HEK293 (cell line): Measurements from ENCODE around the gene CLDN14.

Experiments used
- AEBP2 ChIP-seq: fragments of 450-650 bp; formaldehyde crosslinking; IDR thresholded peaks from 2 replicates; pipeline ENCODE4 v1.5.1; 2016; ENCODE audit warnings: missing biosample characterization, missing genetic modification characterization, borderline replicate concordance
- ATF2 ChIP-seq: fragments of 450-650 bp; formaldehyde crosslinking; IDR thresholded peaks from 2 replicates; pipeline ENCODE4 v1.5.1; 2016; ENCODE audit warnings: missing biosample characterization, missing genetic modification characterization, low read depth
- BCL11B ChIP-seq: fragments of 450-650 bp; formaldehyde crosslinking; IDR thresholded peaks from 2 replicates; pipeline ENCODE4 v1.5.1; 2016; ENCODE audit warnings: low read depth, missing biosample characterization, missing genetic modification characterization
- ELK4 ChIP-seq: IDR thresholded peaks from 2 replicates; pipeline ENCODE4 v1.6.1; 2011; ENCODE audit warnings: mild to moderate bottlenecking, low read depth, low read length, borderline replicate concordance
- KLF7 ChIP-seq: fragments of 450-650 bp; formaldehyde crosslinking; IDR thresholded peaks from 2 replicates; pipeline ENCODE4 v1.5.1; 2016; ENCODE audit warnings: missing biosample characterization, missing genetic modification characterization, borderline replicate concordance
- KLF8 ChIP-seq: fragments of 450-650 bp; formaldehyde crosslinking; IDR thresholded peaks from 2 replicates; pipeline ENCODE4 v1.5.1; 2016; ENCODE audit warnings: missing biosample characterization, missing genetic modification characterization
- RBAK ChIP-seq: fragments of 450-650 bp; formaldehyde crosslinking; IDR thresholded peaks from 2 replicates; pipeline ENCODE4 v1.5.1; 2016; ENCODE audit warnings: missing biosample characterization, missing genetic modification characterization
- WT1 ChIP-seq: fragments of 450-650 bp; formaldehyde crosslinking; IDR thresholded peaks from 2 replicates; pipeline ENCODE4 v1.5.1; 2016; ENCODE audit warnings: missing biosample characterization, missing genetic modification characterization
- ZBTB44 ChIP-seq: fragments of 450-650 bp; IDR thresholded peaks from 2 replicates; pipeline ENCODE4 v1.5.1; 2018; ENCODE audit warnings: missing biosample characterization, mild to moderate bottlenecking, missing genetic modification characterization
- ZFHX2 ChIP-seq: fragments of 450-650 bp; formaldehyde crosslinking; conservative IDR thresholded peaks from 2 replicates; pipeline ENCODE4 v1.5.1; 2016; ENCODE audit warnings: missing biosample characterization, missing genetic modification characterization
- ZNF138 ChIP-seq: fragments of 450-650 bp; formaldehyde crosslinking; IDR thresholded peaks from 2 replicates; pipeline ENCODE4 v1.5.1; 2016; ENCODE audit warnings: missing biosample characterization, missing genetic modification characterization, borderline replicate concordance
- ZNF174 ChIP-seq: fragments of 450-650 bp; formaldehyde crosslinking; IDR thresholded peaks from 2 replicates; pipeline ENCODE4 v1.5.0; 2017; ENCODE audit warnings: missing biosample characterization, mild to moderate bottlenecking, missing genetic modification characterization
- ZNF248 ChIP-seq: fragments of 450-650 bp; formaldehyde crosslinking; IDR thresholded peaks from 2 replicates; pipeline ENCODE4 v1.5.1; 2017; ENCODE audit warnings: missing biosample characterization, missing genetic modification characterization
- ZNF324 ChIP-seq: fragments of 450-650 bp; formaldehyde crosslinking; IDR thresholded peaks from 2 replicates; pipeline ENCODE4 v1.5.1; 2016; ENCODE audit warnings: missing biosample characterization, missing genetic modification characterization
- ZNF341 ChIP-seq: fragments of 450-650 bp; formaldehyde crosslinking; IDR thresholded peaks from 2 replicates; pipeline ENCODE4; 2016; ENCODE audit warnings: low read depth, missing biosample characterization, missing genetic modification characterization
- ZNF416 ChIP-seq: fragments of 450-650 bp; formaldehyde crosslinking; IDR thresholded peaks from 2 replicates; pipeline ENCODE4 v1.5.1; 2016; ENCODE audit warnings: missing biosample characterization, missing genetic modification characterization
- ZNF449 ChIP-seq: fragments of 450-650 bp; formaldehyde crosslinking; IDR thresholded peaks from 2 replicates; pipeline ENCODE4 v1.5.1; 2017; ENCODE audit warnings: missing biosample characterization, mild to moderate bottlenecking, missing genetic modification characterization, moderate library complexity
- ZNF518A ChIP-seq: fragments of 450-650 bp; formaldehyde crosslinking; conservative IDR thresholded peaks from 2 replicates; pipeline ENCODE4 v1.5.1; 2016; ENCODE audit warnings: low read depth, missing biosample characterization, missing genetic modification characterization
- ZNF561 ChIP-seq: fragments of 450-650 bp; IDR thresholded peaks from 2 replicates; pipeline ENCODE4 v1.5.1; 2018; ENCODE audit warnings: missing biosample characterization, missing genetic modification characterization, borderline replicate concordance
- ZNF580 ChIP-seq: fragments of 450-650 bp; formaldehyde crosslinking; IDR thresholded peaks from 2 replicates; pipeline ENCODE4 v1.5.1; 2016; ENCODE audit warnings: missing biosample characterization, missing genetic modification characterization
- ZNF645 ChIP-seq: fragments of 450-650 bp; formaldehyde crosslinking; IDR thresholded peaks from 2 replicates; pipeline ENCODE4; 2016; ENCODE audit warnings: missing biosample characterization, missing genetic modification characterization
- ZNF792 ChIP-seq: fragments of 450-650 bp; formaldehyde crosslinking; IDR thresholded peaks from 2 replicates; pipeline ENCODE4 v1.5.1; 2016; ENCODE audit warnings: missing biosample characterization, missing genetic modification characterization
- ZSCAN5A ChIP-seq: fragments of 450-650 bp; formaldehyde crosslinking; IDR thresholded peaks from 2 replicates; pipeline ENCODE4 v1.5.1; 2016; ENCODE audit warnings: missing biosample characterization, missing genetic modification characterization

CLDN14 gene

GRCh38 chr21:36419996-36420395, 59.9 kb downstream of the CLDN14 start (continued):
- no peak for TF ChIP-seq ZNF518A (tag by site-specific recombination)
- no peak for TF ChIP-seq ZNF138 (tag by site-specific recombination)
- no peak for TF ChIP-seq ZNF248
- 0 out of 2 replicates have a peak, but pooled peaks have one; percentile 40 for TF ChIP-seq KLF8 (tag by site-specific recombination)
- no peak for TF ChIP-seq BCL11B (tag by site-specific recombination)
- no peak for TF ChIP-seq ZNF416 (tag by site-specific recombination)
- no peak for TF ChIP-seq KLF7
- no peak for TF ChIP-seq ZSCAN5A (tag by site-specific recombination)
- no peak for TF ChIP-seq ZNF324 (tag by site-specific recombination)
- TF ChIP-seq ELK4 = no peak
- no peak for TF ChIP-seq ZNF449 (tag by site-specific recombination)
- TF ChIP-seq ZBTB44 (tag by site-specific recombination) = peak; percentile 37; the same call in 1 of the 2 replicates
- TF ChIP-seq ZFHX2 (tag by site-specific recombination) = no peak
- TF ChIP-seq WT1 (tag by site-specific recombination) = no peak
- no peak for TF ChIP-seq ZNF174 (tag by site-specific recombination)
- no peak for TF ChIP-seq ZNF580 (tag by site-specific recombination)
- TF ChIP-seq AEBP2 (tag by site-specific recombination) = no peak
- TF ChIP-seq ZNF645 (tag by site-specific recombination) = no peak
- no peak for TF ChIP-seq ATF2 (tag by site-specific recombination)
- TF ChIP-seq RBAK (tag by site-specific recombination) = no peak
- TF ChIP-seq ZNF341 = no peak
- TF ChIP-seq ZNF792 (tag by site-specific recombination) = no peak
- TF ChIP-seq ZNF561 (tag by site-specific recombination) = 0 out of 2 replicates have a peak, but pooled peaks have one; percentile 22
